GM11168 (cell line): ENCODE results near the gene TBC1D21.
"Not testable (repeated sequence)": the region's sequence is repeated elsewhere in the genome, so short reads cannot be mapped to it uniquely, and the experiment has no call there.

Experiments used
- in situ Hi-C: fragments of 300-500 bp; cut with MboI; formaldehyde crosslinking; loops from one replicate; pipeline ENCODE4 v1.12.0; 2022; ENCODE audit warnings: low sequenced_read_pairs; ENCODE audit not compliant: unreplicated experiment

TBC1D21 gene

DNA sequence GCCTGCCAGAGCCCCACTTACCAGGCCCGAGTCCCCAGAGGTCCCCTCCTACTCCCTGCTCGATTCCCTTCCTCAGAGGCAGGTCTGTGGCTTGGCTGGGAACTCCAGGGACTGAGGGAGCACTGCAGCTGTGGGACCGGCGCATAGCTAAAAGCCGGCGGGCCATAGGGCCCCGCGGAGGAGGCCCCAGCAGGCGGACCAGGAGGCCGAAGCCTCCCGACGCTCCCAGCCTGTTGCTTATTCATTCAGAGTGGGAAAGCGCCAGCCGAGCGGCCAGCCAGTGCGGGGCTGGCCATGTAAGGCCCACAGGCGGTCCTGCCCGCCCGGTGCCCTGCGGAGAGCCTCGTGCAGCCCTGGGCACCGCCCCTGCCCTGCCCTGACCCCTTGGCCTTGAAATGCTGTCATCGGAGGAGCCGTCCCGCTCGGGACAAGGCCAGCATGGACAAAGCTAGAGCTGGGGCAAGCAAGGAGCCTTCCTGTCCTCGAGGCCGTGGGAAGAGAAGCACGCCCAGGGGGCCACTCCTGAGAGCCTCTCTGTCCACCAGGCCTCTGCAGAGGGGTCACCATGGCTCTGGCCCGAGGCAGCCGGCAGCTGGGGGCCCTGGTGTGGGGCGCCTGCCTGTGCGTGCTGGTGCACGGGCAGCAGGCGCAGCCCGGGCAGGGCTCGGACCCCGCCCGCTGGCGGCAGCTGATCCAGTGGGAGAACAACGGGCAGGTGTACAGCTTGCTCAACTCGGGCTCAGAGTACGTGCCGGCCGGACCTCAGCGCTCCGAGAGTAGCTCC lies 53.0 kb downstream of the TBC1D21 start, which contains the start of gene LOXL1:
LOXL1 (plus strand) TSS at position 244 of the 784 bp plus-strand sequence; CDS start at position 566, 322 bp downstream.
- in situ Hi-C loops, result no loop called here

DNA sequence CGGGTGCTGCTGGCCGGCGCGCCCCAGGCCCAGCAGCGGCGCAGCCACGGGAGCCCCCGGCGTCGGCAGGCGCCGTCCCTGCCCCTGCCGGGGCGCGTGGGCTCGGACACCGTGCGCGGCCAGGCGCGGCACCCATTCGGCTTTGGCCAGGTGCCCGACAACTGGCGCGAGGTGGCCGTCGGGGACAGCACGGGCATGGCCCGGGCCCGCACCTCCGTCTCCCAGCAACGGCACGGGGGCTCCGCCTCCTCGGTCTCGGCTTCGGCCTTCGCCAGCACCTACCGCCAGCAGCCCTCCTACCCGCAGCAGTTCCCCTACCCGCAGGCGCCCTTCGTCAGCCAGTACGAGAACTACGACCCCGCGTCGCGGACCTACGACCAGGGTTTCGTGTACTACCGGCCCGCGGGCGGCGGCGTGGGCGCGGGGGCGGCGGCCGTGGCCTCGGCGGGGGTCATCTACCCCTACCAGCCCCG lies 53.7 kb downstream of the TBC1D21 start:
- in situ Hi-C loops, result no loop called here

DNA sequence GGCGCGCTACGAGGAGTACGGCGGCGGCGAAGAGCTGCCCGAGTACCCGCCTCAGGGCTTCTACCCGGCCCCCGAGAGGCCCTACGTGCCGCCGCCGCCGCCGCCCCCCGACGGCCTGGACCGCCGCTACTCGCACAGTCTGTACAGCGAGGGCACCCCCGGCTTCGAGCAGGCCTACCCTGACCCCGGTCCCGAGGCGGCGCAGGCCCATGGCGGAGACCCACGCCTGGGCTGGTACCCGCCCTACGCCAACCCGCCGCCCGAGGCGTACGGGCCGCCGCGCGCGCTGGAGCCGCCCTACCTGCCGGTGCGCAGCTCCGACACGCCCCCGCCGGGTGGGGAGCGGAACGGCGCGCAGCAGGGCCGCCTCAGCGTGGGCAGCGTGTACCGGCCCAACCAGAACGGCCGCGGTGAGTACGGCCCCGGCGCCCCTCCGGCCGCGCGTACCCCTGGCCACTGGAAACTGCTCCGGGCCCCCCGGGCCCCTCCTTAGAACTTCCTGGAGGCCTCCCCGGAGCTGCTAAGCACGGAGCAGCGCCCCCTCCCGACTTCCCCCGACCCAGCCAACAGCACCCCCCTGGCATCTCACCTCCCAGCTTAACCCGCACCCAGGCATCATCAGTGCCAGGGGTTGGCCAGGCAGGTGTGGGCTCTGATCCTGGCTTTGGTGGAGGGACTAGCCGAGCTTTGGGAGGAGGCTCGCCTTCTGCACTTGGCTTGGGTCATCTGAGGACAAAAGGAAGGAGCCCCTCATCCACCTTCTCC lies 54.3 kb downstream of the TBC1D21 start:
- in situ Hi-C loops, result no loop called here

DNA sequence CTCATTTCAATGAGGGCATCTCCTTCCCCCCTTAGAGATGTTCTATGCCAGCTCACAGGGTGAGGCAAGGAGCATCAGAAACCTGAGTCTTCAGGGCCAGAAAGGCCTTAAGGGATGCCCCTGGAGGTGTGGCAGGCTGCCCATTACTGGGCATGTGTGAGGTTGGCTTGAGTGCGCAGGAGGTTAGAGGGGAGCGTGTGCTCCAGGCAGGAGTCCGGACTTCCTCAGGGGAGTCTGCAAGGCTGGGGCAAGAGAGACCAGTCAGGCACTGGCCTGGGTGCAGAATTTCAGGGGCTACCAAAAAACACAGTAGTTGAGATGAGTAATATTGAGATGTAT lies 54.8 kb downstream of the TBC1D21 start:
- in situ Hi-C loops, result no loop called here

DNA sequence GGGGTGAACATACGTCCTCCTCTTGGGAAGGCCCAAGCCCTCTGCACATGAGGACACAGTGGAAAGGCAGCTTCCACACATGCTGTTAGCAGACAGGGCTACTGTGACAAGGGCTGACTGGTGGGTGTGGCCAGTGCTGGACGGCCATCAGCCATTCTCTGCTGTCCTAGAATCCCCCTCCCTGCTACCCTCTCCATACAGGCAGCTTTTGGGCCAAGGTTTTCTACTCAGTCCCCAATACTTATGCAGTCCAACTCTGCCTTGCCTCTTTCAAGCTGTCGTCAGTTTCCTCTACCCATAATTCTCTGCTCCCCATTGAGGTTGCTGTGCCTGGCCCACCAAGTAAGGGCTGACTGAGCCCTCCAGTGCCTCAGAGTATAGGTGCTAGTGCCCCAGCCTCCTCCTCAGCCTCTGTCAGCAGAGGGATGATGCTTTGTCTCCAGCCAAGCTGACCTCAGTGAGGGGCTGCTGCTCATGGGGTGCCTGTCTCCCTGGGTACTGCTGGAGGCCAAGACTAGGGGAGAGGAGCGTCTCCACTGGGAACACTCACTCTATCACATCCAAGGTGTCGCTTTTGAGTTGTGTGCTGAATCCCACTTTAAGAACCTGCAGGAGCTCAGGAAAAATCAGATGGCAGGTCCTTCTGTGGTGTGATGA lies 55.7 kb downstream of the TBC1D21 start:
- in situ Hi-C loops, result no loop called here

DNA sequence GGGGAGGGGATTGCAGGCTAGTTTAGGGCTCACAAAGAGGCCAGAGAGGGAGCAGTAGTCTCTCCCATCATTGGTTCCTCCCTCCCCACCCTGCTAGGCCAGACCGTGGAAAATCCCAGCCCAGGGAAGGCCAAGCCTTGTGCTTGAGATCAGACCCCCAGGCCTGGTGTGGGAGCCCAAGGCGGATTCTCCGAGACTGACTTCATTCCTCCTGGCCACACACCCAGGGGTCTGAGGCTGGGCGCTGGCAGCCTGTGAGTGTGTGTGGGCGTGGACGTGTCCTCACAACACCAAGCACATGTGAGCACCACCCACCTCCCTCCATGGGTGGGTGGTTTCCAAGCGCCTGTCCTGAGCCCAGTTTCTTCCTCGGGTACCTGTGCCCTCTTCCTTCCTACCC lies 57.0 kb downstream of the TBC1D21 start:
- in situ Hi-C loops, result no loop called here

DNA sequence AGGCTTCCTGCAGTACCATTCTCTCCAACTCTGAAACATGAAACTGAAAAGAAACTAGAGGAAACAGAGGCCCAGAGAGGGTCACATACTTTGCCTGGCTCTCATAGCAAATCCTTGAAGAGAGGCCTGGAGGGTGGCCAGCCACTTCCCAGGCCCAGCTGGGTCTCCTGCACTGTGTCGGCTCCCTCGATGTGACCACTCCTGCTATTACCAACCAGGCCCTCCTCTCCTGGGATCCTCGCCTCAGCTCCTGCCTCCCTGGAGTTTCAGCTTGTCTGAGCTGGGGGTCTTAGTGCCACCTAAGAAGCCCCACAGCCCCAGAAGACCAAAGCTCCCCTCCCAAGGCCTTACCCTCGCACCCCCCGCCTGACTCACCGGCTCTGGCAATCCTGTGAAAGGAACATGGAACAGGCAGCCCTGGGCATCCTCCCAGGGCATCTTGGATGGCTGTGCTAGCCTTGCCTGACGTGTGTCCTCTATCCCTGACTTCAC lies 57.5 kb downstream of the TBC1D21 start:
- in situ Hi-C loops, result no loop called here

DNA sequence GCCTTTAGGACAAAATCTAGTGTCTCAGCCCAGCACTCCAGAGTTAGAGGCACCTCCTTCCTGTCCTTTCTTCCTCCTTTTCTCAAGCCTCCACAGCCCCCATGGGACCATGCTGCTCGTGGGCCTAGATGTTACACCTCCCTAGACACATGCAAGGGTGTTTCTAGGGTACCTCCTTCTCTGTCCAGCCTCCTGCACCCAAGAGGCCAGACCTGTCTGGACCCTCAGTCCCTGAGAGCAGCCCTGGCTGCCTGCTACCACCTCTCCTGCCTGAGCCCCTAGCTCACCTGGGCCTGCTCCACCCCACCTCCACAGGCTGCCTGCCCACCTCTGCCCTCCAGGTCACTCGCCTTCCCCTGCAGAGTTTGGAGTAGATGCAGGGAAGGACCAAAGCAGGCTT lies 58.1 kb downstream of the TBC1D21 start:
- in situ Hi-C loops, result no loop called here

DNA sequence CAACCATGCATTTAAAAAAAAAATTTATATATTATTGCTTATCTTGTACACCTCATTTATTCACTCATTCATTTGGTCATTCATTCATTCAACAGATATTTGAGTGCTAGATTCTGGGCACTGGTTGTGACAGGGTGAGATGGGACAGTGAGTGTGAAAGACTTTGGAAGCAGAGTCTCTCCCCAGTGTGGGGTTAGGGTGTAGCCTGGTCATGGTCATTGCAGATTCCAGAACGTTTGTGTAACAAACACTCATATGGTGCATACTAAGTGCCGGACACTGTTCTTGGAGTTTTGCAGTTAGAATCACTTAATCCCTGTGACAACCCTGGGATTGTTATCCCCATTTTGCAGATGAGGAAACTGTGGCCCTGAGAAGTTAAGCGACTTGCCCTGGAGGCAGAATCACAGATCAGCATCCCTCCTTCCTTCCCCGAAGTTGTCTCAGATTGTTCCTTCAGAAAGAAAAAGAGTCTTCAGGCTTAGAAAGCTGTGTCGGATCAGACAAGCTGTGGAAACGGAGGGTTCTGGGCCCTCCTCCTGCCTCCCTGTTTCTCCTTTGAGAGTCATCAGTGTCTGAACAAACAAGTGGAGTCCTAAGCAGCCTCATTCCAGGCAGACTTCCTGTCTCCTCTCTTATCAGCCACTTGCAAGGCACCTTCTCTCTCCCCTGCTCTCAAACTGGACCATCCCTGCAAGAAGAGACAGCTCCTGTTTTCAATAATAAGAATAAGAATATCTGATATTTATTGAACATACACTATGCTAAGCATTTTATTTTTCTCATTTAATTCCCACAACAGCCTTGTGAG lies 59.2 kb downstream of the TBC1D21 start:
- in situ Hi-C loops, result no loop called here

DNA sequence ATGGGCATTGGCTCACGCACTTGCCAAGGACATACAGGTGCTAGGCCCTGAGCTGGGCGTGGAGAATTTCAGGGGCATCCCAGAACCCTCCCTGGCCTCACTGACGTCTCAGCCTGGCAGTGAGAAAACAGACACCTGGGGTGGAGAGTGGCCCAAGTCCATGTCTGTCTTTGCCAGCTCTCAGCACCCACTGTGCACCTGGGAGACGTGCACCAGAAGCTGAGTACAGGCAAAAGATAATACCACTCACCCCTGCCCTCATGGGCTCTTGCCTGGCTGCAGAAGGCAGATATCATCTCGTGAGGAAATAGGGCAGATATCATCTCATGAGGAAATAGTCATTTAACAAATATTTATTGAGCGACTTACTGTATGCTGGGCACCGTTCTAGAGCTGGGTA lies 60.9 kb downstream of the TBC1D21 start:
- in situ Hi-C loops, result no loop called here

DNA sequence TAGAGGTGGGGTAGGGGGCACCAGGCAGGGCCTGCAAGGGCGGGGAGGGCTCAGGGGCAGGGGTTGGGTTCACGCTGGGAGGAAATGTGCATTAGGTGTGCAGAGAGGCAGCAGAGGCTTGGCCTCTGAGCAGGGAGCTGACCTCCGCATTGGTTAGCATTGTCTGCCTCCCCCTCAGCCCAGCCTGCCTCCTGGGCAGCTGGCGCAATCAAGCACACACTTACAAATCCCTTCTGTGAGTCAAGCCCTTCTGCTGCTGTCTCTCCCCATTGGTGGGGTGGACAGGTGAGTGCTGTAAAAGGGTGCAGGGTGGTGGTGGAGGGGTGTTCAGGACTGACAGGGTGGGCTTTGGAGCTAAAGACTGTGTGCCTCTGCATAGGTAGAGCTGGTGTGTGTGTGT lies 62.2 kb downstream of the TBC1D21 start:
- in situ Hi-C loops, result no loop called here

DNA sequence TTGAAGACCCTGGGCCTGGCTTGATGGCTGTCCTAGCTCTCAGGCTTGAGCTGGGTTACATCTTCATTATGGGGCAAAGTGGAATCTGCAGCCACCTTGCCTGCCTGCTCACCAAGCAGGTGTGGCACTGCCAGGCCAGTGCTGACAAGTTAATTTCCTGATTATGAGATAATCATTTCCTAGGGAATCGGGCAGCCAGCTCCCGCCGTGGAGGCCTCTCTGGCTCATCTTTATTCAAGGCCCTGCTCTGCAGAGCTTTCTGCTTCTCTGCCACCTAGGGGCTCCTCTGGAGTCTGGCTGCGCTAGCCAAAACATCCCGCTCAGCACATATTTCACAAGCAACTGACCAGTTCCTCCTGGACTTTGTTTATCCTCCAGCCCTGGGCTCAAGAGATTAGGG lies 62.8 kb downstream of the TBC1D21 start:
- in situ Hi-C loops, result no loop called here

DNA sequence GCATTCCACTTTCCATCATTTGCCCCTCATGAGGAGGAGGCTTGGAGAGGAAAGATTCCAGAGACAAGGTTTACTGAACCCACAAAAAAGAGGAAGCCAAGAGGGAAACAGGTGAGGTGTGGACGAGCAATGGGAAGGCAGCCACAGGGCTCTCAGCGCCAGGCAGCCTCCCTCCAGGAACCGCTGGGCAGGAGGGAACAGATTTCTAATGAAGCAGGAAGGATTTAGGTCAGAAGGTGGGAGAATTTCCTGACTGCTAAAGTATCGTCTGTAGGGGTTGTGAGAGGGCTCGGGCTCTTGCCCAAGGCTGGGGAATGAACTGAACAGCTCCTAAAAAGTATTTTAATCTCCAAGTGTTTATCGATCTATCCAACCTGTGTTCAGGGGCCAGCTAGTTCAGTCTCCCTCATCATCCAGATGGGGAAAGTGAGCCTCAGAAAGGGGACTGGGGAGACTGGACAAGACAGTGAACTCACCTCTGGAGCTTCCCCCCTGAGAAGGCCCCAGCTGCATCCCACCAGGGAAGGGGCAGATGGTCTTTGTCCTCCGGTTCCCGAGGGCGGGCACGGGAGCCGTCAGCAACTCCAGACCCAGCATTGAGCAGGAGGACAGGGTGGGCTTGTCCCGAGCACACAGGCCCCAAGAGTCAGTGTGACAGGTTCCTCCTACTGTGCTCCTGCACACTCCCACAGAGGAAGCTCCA lies 63.4 kb downstream of the TBC1D21 start:
- in situ Hi-C loops, result no loop called here

DNA sequence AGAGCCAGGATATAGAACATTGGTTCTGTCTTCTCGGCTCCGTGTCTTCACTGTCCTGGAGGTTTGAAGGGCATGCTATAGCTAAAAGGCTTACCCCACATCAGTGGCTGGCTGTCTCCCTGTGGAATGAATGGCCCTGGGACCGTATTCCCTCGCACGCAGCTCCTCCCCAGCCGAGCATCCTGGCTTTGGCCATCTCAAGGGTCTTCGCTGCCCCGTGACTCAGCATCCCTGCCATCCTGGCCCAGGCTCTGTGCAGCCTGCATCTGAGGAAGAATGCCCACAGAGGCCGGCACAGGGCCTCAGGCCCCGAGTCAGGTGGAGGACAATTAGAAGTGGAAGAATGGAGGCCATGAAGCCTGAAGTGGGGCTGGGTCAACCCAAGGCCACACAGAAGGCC lies 63.9 kb downstream of the TBC1D21 start:
- in situ Hi-C loops, result no loop called here

DNA sequence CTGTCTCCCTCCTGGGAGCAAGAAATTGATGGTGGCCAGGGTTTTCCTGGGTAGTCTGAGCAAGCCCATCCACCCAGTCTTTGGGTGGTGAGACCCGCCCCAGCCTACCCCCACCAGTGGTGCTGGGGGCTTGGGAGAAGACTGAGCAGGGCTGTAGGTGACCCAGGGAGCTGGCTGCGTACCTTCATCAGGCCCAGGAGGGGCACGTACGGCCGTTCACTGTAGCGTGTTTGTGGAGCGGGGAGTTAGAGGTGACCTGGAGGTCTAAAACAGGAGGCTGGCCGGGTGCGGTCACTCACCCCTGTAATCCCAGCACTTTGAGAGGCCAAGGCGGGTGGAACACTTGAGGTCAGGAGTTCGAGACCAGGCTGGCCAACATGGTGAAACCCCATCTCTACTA lies 64.4 kb downstream of the TBC1D21 start:
- in situ Hi-C loops, result no loop called here

DNA sequence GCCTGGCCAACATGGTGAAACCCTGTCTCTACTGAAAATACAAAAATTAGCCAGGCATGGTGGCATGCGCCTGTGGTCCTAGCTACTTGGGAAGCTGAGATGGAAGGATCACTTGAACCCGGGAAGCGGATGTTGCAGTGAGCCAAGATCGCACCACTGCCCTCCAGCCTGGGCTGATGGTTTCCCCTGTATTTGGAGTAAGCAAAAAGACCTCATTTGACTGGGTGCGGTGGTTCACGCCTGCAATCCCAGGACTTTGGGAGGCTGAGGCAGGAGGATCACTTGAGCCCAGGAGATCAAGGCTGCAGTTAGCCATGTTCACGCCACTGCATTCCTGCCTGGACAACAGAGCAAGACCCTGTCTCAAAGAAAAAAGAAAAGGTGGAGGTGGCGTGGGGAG lies 65.2 kb downstream of the TBC1D21 start:
- in situ Hi-C loops, result not testable (repeated sequence)
